Neural cell (in vitro differentiated cells): ENCODE data around the gene MYL12A.

ENCODE experiments used
- EP300 ChIP-seq: fragments of 450-650 bp; conservative IDR thresholded peaks from 2 replicates; pipeline ENCODE4 v1.6.1; 2014; ENCODE audit warnings: antibody characterized with exemption, mild to moderate bottlenecking, moderate library complexity; ENCODE audit not compliant: poor library complexity, severe bottlenecking
- EZH2 ChIP-seq: fragments of 200-600, 300-800 bp; shearing (Covaris generic), sonication (generic); IDR thresholded peaks from 2 replicates; pipeline ENCODE4 v1.6.1; 2014; ENCODE audit warnings: antibody characterized with exemption, low read length, borderline replicate concordance, mild to moderate bottlenecking; ENCODE audit not compliant: insufficient read depth, poor library complexity, severe bottlenecking
- MXI1 ChIP-seq: fragments of 450-650 bp; conservative IDR thresholded peaks from 2 replicates; pipeline ENCODE4 v1.6.1; 2014; ENCODE audit warnings: antibody characterized with exemption, mild to moderate bottlenecking; ENCODE audit not compliant: poor library complexity, severe bottlenecking
- POLR2AphosphoS5 ChIP-seq: IDR thresholded peaks from 2 replicates; pipeline ENCODE4 v1.6.1; 2012
- REST ChIP-seq: IDR thresholded peaks from 2 replicates; pipeline ENCODE4 v1.6.1; 2012; ENCODE audit warnings: borderline replicate concordance
- SMC3 ChIP-seq: fragments of 450-650 bp; conservative IDR thresholded peaks from 2 replicates; pipeline ENCODE4 v1.6.1; 2014; ENCODE audit warnings: antibody characterized with exemption, mild to moderate bottlenecking, moderate library complexity; ENCODE audit not compliant: poor library complexity
- TAF1 ChIP-seq: IDR thresholded peaks from 2 replicates; pipeline ENCODE4 v1.6.1; 2012; ENCODE audit warnings: low read depth
- TF ChIP-seq, protein P1 (sequence below): fragments of 450-650 bp; IDR thresholded peaks from 2 replicates; pipeline ENCODE4 v1.5.1; 2014; ENCODE audit warnings: antibody characterized with exemption, mild to moderate bottlenecking, moderate library complexity; ENCODE audit not compliant: poor library complexity, severe bottlenecking

DNA sequence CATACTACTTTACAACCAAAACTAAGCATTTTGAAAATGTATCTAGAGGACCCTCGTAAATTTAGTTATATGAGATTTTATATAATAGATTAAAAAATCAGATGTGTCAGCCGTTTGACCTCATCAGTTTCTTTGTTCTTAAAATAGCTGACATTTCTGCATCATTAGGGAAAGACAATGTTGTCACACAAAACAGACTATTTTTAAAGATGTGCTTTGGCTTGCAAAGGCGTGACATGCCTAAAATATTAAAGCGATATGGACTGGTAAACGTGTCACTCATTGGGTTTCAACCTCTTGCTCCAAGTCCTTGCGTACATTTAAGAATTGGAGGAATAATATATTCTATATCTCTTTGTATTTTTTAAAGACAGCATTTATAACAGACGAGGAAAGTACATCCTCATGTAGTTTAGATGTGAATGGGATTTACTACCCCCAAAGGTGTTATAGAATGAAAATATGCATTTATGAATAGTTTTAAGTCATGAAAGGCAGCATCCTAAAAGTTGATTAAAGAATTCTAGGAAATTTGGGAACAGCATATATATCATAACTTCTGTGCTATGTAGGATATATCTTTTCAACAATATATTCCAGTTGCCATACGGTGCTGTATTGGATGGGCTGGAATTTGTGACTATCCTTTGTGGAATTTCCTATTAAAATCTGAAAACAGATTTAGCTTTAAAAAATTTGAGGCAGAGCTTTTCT is 3.8 kb downstream of the MYL12A start:
- TF ChIP-seq, protein P1, sequence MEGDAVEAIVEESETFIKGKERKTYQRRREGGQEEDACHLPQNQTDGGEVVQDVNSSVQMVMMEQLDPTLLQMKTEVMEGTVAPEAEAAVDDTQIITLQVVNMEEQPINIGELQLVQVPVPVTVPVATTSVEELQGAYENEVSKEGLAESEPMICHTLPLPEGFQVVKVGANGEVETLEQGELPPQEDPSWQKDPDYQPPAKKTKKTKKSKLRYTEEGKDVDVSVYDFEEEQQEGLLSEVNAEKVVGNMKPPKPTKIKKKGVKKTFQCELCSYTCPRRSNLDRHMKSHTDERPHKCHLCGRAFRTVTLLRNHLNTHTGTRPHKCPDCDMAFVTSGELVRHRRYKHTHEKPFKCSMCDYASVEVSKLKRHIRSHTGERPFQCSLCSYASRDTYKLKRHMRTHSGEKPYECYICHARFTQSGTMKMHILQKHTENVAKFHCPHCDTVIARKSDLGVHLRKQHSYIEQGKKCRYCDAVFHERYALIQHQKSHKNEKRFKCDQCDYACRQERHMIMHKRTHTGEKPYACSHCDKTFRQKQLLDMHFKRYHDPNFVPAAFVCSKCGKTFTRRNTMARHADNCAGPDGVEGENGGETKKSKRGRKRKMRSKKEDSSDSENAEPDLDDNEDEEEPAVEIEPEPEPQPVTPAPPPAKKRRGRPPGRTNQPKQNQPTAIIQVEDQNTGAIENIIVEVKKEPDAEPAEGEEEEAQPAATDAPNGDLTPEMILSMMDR: no peak
- TF ChIP-seq EZH2: no peak
- TF ChIP-seq POLR2AphosphoS5: no peak
- no peak for TF ChIP-seq REST
- no peak for TF ChIP-seq TAF1
- TF ChIP-seq SMC3: no peak
- no peak for TF ChIP-seq MXI1
- TF ChIP-seq EP300: no peak
